GM23338 (cell line): Measurements from ENCODE around the gene KATNAL2. TPM values are rescaled to one million over a fixed set of nuclear protein-coding genes. Genes with fewer than 3 reads are reported as not detected.

ENCODE experiments used
- ATAC-seq: fragments of 200-7000 bp; cut with Tn5 transposase; 3 replicates; pipeline ENCODE4 v1.9.1; 2020
- DNase-seq: peaks from one replicate; pipeline ENCODE4 v3.0.0-alpha.2; 2015; ENCODE audit warnings: low spot score
- H2AFZ ChIP-seq: fragments of 200-600 bp; sonication (generic); 2 replicates; pipeline ENCODE4 v1.8.0; 2016; ENCODE audit warnings: antibody characterized with exemption, mild to moderate bottlenecking, moderate library complexity
- H3F3A ChIP-seq: fragments of 200-600 bp; sonication (generic); replicated peaks from 2 replicates; pipeline ENCODE4 v1.8.0; 2017; ENCODE audit warnings: antibody characterized with exemption, mixed run types, low read depth
- H3K27ac ChIP-seq: fragments of 200-600 bp; sonication (generic); 2 replicates; pipeline ENCODE4 v1.6.1; 2016; ENCODE audit warnings: low read depth
- H3K27me3 ChIP-seq: fragments of 200-600 bp; sonication (generic); 2 replicates; pipeline ENCODE4 v1.8.0; 2016; ENCODE audit warnings: mild to moderate bottlenecking, mixed run types, moderate library complexity; ENCODE audit not compliant: insufficient read depth
- H3K36me3 ChIP-seq: fragments of 200-600 bp; sonication (generic); 2 replicates; pipeline ENCODE4 v1.8.0; 2016; ENCODE audit warnings: mild to moderate bottlenecking; ENCODE audit not compliant: insufficient read depth
- H3K4me1 ChIP-seq: fragments of 200-600 bp; sonication (generic); 2 replicates; pipeline ENCODE4 v1.8.0; 2016; ENCODE audit warnings: mild to moderate bottlenecking, moderate library complexity; ENCODE audit not compliant: insufficient read depth
- H3K4me2 ChIP-seq: fragments of 200-600 bp; sonication (generic); 2 replicates; pipeline ENCODE4 v1.7.1; 2017; ENCODE audit warnings: mixed run types
- H3K4me3 ChIP-seq: fragments of 200-600 bp; sonication (generic); 2 replicates; pipeline ENCODE4 v1.6.1; 2016; ENCODE audit warnings: mixed run types
- H3K79me2 ChIP-seq: fragments of 200-600 bp; sonication (generic); replicated peaks from 2 replicates; pipeline ENCODE4 v1.8.0; 2017; ENCODE audit warnings: mild to moderate bottlenecking; ENCODE audit not compliant: insufficient read depth
- H3K9me2 ChIP-seq: fragments of 200-600 bp; sonication (generic); 2 replicates; pipeline ENCODE4 v1.8.0; 2017; ENCODE audit not compliant: insufficient read depth
- H4K20me1 ChIP-seq: fragments of 200-600 bp; sonication (generic); replicated peaks from 2 replicates; pipeline ENCODE4 v1.8.0; 2017; ENCODE audit warnings: mild to moderate bottlenecking; ENCODE audit not compliant: insufficient read depth
- H3K27ac Mint-ChIP-seq: 2 replicates; pipeline ENCODE4 v1.8.0; 2020; ENCODE audit warnings: inconsistent platforms, mild to moderate bottlenecking, moderate library complexity, mixed read lengths
- H3K27me3 Mint-ChIP-seq: 3 replicates; pipeline ENCODE4 v1.8.0; 2022; ENCODE audit warnings: low read depth, mild to moderate bottlenecking, moderate library complexity, mixed read lengths, inconsistent platforms; ENCODE audit not compliant: insufficient read depth, poor library complexity
- H3K36me3 Mint-ChIP-seq: 3 replicates; pipeline ENCODE4 v1.8.0; 2021; ENCODE audit warnings: low read depth, mild to moderate bottlenecking, inconsistent platforms, moderate library complexity, mixed read lengths
- H3K4me1 Mint-ChIP-seq: 3 replicates; pipeline ENCODE4 v1.8.0; 2020; ENCODE audit warnings: mild to moderate bottlenecking, inconsistent platforms, mixed read lengths
- H3K4me3 Mint-ChIP-seq: 3 replicates; pipeline ENCODE4 v1.8.0; 2021; ENCODE audit warnings: moderate library complexity, mild to moderate bottlenecking, inconsistent platforms, mixed read lengths
- H3K9me3 Mint-ChIP-seq: 3 replicates; pipeline ENCODE4 v1.8.0; 2020; ENCODE audit warnings: moderate library complexity, mild to moderate bottlenecking, inconsistent platforms, mixed read lengths
- CREB1 ChIP-seq: fragments of 250-450 bp; sonication (Bioruptor Pico); IDR thresholded peaks from 2 replicates; pipeline ENCODE4 v1.5.0; 2020; ENCODE audit warnings: low read depth, mild to moderate bottlenecking, moderate library complexity
- CTCF ChIP-seq, 2 experiments: fragments of 200-600 bp in 1 of 2; sonication (generic) in 1 of 2; conservative IDR thresholded peaks; 2 replicates each; pipeline versions ENCODE4 v1.5.1 to v1.6.1; 2016 to 2017; ENCODE audit warnings: antibody characterized with exemption in 2 of 2, low read depth in 2 of 2, mild to moderate bottlenecking in 2 of 2, moderate library complexity in 1 of 2
- ETS1 ChIP-seq: IDR thresholded peaks from 2 replicates; pipeline ENCODE4 v1.6.1; 2016; ENCODE audit warnings: antibody characterized with exemption
- EZH2 ChIP-seq: fragments of 200-600 bp; sonication (generic); IDR thresholded peaks from one replicate; pipeline ENCODE4 v1.8.0; 2017; ENCODE audit warnings: antibody characterized with exemption, mild to moderate bottlenecking, low read depth; ENCODE audit not compliant: unreplicated experiment
- EZH2phosphoT487 ChIP-seq: fragments of 200-600 bp; sonication (generic); IDR thresholded peaks from one replicate; pipeline ENCODE4 v1.8.1; 2018; ENCODE audit warnings: antibody characterized with exemption; ENCODE audit not compliant: unreplicated experiment
- JUNB ChIP-seq: IDR thresholded peaks from one replicate; pipeline ENCODE4 v1.6.1; 2016; ENCODE audit warnings: antibody characterized with exemption; ENCODE audit not compliant: unreplicated experiment
- ZNF462 ChIP-seq: fragments of 250-450 bp; sonication (Bioruptor Pico); IDR thresholded peaks from 2 replicates; pipeline ENCODE4 v1.5.0; 2020; ENCODE audit warnings: mild to moderate bottlenecking, moderate library complexity
- polyA plus RNA-seq: library from polyadenylated mRNA; unstranded; fragments of >200 nt; fragmentation: Nextera tagmentation; extraction: Ambion mirVana; gene quantifications from 2 replicates; pipeline ENCODE4 v1.2.1, GENCODE V29; 2016
- total RNA-seq: library from RNA; depleted of rRNA; stranded (reverse); fragments of >200 nt; shearing (Covaris generic); gene quantifications from 2 replicates; pipeline ENCODE4 v1.2.3, GENCODE V29; 2014

Gene KATNAL2
- total and polyA plus RNA-seq, 2 experiments from 2014 or later = 11.8 TPM

- TF ChIP-seq ZNF462 (CRISPR knock-in tag) = no peak
- TF ChIP-seq JUNB = no peak
- no peak for TF ChIP-seq CTCF (conservative IDR thresholded peaks at IDR 0.05; ENCODE audit: low read depth in 2 of 2)
- TF ChIP-seq EZH2 = no peak
- no peak for TF ChIP-seq CREB1
- no peak for TF ChIP-seq EZH2phosphoT487
- TF ChIP-seq ETS1 = no peak
Observed at GRCh38 chr18:47108998-47109405, 191.6 kb downstream of the KATNAL2 start (continued).

GRCh38 chr18:47109720-47110119 lies 192.3 kb downstream of the KATNAL2 start:
- DNase-seq (no peak), ATAC-seq (peak; percentile 18; the same call in 1 of the 3 replicates)
- Histone ChIP-seq H3K9me2 (no peaks in the 10 kb centered on the region), H3K4me1 (peaks cover 34% of the 10 kb centered on the region), H3F3A (no peaks in the 10 kb centered on the region), H3K27me3 (no peaks in the 10 kb centered on the region), H2AFZ (no peak overlapping the region), H3K36me3 (peaks cover 9% of the 10 kb centered on the region), H3K4me2 (no peak overlapping the region; the same call in 1 of the 2 replicates), H3K79me2 (no peaks in the 10 kb centered on the region), H3K4me3 (no peak overlapping the region), H4K20me1 (no peaks in the 10 kb centered on the region; the same call in 1 of the 2 replicates), H3K27ac (no peak overlapping the region)
- Mint-ChIP-seq H3K36me3 (peaks cover 28% of the 10 kb centered on the region), H3K9me3 (no peaks in the 10 kb centered on the region), H3K27me3 (peaks cover 2% of the 10 kb centered on the region), H3K27ac (peak overlapping the region; percentile 40; the same call in 1 of the 2 replicates), H3K4me1 (peaks cover 41% of the 10 kb centered on the region), H3K4me3 (no peak overlapping the region)
- no peak for TF ChIP-seq ZNF462 (CRISPR knock-in tag)
